GM19099 (cell line): ENCODE measurements around the gene PLCL2.

Experiments used
- POLR2A ChIP-seq: IDR thresholded peaks from 3 replicates; pipeline ENCODE4 v1.6.1; 2011; ENCODE audit warnings: low read depth; ENCODE audit not compliant: insufficient read length; ENCODE audit errors: extremely low read depth

PLCL2 gene

GRCh38 chr3:16916840-16917239, 32.1 kb downstream of the PLCL2 start:
- TF ChIP-seq POLR2A, result no peak

- TF ChIP-seq POLR2A, result no peak
Observed at GRCh38 chr3:16917256-16917935, 32.6 kb downstream of the PLCL2 start.

- TF ChIP-seq POLR2A, result no peak
Observed at GRCh38 chr3:16917980-16918682, 33.4 kb downstream of the PLCL2 start.

DNA sequence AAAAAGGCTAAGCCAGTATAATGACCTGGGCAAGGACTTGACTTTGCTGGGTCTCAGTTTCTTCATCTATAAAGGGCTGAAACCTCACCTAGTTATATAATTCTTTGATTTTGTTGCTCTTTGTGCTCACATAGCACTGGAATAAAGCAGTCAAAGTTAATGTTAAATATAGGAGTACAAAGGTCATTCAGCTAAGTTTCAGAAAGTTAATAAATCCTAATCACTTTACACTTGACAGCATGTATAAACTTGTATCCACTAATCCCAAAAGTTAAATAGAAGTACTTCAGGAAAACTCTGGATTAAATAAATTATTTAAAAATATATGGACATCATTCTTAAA, 33.9 kb downstream of the PLCL2 start:
- no peak for TF ChIP-seq POLR2A

DNA sequence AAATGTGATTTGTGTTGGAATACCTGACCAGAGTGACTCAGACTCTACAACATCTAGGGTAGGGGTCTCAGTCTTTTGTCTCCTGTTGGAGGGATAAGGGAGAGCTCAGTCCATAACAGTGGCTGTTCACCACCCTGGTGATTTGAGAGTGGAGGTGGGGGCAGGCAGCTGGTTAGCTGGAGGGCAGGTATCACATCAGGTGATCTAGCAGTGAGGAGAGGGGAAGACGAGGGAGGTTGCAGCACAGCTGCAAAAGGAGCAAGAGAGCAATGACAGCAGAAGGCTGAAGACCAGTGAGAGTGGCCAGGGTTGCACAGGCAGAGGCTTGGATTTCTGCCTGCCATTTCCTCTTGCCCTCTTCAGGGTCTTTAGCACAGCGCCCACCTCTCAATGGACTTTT, 38.4 kb downstream of the PLCL2 start:
- no peak for TF ChIP-seq POLR2A

DNA sequence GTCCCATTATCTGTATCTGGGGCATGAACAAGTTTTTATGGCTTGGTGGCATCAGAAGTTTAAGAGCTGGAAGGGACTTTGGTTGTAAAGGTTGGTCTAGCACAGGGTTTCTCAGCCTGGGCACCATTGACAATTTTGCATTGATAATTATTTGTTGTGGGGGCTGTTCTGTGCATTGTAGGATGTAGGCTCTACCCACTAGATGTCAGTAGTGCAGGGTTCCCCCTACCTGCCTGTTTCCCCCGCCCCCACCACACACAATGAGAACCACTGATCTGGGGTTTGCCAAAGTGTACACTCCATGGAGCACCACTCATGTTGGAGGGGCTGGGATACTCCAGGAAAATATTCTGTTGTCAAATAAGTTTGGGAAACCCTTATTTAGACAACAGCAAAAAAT, 42.7 kb downstream of the PLCL2 start:
- TF ChIP-seq POLR2A, result no peak

GRCh38 chr3:16928386-16929132, 43.8 kb downstream of the PLCL2 start:
- TF ChIP-seq POLR2A, result no peak

- no peak for TF ChIP-seq POLR2A
Observed at GRCh38 chr3:16929311-16929710, 44.6 kb downstream of the PLCL2 start.

GRCh38 chr3:16932877-16933276, 48.1 kb downstream of the PLCL2 start:
- TF ChIP-seq POLR2A, result no peak

- TF ChIP-seq POLR2A, result no peak
Observed at GRCh38 chr3:16935781-16936180, 51.0 kb downstream of the PLCL2 start.

DNA sequence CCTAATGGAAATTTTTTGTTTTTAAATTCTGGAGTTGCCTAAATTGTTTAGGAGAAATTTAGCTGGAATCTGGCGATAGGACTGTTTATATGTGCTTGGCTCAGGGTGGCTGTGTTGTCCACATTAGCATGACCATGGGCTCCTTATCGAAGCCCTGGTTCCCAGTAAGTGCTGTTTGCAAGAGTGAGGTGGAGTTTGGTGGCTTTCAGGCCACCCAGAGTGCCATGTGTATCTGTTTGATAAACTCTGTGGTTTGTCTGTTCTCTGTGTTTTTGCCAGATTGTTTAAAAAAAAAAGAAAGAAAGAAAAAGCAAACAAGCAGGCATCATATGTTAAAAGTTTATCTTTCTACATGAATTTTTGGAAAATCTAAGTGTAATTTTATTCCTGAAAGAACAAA, 51.5 kb downstream of the PLCL2 start:
- TF ChIP-seq POLR2A, result no peak

DNA sequence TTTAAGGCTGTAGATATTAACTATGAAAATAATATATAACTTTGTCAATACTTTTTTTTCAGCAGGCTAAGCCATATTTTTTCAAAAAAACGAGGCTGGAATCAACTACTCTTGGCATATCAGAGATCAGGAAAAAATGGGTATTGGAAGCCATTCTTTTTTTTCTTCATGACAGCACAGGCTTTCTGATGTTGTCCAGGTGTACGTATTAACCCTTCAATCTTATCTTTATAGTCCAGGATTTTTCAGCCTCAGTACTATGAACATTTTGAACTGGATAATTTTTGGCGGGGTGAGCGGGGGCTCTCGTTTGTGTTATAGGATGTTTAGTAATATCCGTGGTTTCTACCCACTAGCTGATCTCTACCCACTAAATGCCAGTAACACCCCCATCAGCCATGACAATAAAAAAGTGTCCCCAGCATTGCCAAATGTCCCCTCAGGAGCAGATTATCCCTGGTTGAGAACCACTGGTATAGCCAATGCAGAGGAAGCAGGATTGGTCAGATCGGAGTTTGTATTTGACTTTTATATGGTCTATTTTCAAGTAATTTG, 52.0 kb downstream of the PLCL2 start:
- no peak for TF ChIP-seq POLR2A

GRCh38 chr3:16937326-16937845, 52.6 kb downstream of the PLCL2 start:
- TF ChIP-seq POLR2A, result no peak

- no peak for TF ChIP-seq POLR2A
Observed at GRCh38 chr3:16940769-16941700, 56.3 kb downstream of the PLCL2 start.

DNA sequence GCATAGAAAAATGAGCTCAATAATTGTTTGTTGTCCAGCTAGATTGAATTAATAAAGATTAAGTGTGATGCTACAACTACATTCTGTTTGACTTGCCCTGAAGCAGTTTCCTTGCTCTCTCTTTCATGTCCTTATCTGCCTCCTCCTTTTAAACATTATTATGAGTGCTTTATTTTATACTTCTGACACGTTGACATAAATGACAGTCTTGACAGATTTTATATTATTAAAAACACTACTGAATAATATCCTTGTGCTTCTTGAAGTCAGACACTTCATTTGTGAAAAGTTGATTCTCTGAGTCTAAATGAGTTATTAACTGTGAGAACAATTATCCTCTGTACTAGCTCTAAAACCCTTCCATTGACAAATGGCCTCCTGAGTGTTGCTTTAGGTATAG, 58.2 kb downstream of the PLCL2 start:
- TF ChIP-seq POLR2A, result no peak

DNA sequence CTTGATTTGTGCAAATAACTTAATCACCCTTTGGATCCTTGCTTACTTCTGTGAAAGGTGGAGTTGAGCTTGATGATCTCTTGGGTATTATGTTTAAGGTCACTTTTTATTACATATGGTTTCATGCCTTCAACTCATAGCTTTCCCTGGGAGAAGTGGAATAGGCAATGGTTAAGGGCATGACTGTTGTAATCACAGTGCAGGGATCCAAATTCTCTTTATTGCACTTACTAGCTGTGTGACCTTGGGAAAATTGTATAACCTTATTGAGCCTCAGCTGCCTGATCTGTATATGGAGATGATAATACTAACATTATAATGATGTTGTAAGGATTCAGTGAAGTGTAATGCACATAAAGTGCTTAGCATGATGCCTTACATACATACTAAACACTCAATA, 59.1 kb downstream of the PLCL2 start:
- TF ChIP-seq POLR2A, result no peak
